Caco-2 (cell line): ENCODE results near the gene URGCP. TPM values are rescaled to one million over a fixed set of nuclear protein-coding genes. Genes with fewer than 3 reads are reported as not detected.

Experiments used
- BruUV-seq: library from RNA; stranded (reverse); fragments of 400-500 nt; replicated peaks from 2 replicates; lab custom pipeline; 2021; lab: Mats Ljungman, UMichigan
- CTCF ChIA-PET: fragments of 300-600 bp; sonication (Branson Sonifier 250); formaldehyde crosslinking; loops from one replicate; lab custom pipeline; 2022; ENCODE audit warnings: antibody characterized with exemption; lab: Charles Lee
- POLR2A ChIA-PET: fragments of 300-600 bp; sonication (Branson Sonifier 250); formaldehyde crosslinking; loops from one replicate; lab custom pipeline; 2022; ENCODE audit warnings: antibody characterized with exemption; lab: Charles Lee
- DNase-seq, 2 experiments: peaks; one replicate each; pipeline versions ENCODE4 v3.0.0 to v3.0.0-alpha.2; 2020 to 2022
- H3K27me3 ChIP-seq: replicated peaks from 2 replicates; pipeline ENCODE4 v1.6.0; 2011; ENCODE audit warnings: low read length; ENCODE audit not compliant: control insufficient read depth, insufficient read depth
- H3K36me3 ChIP-seq: 2 replicates; pipeline ENCODE4 v1.5.1; 2011; ENCODE audit warnings: low read length; ENCODE audit not compliant: control insufficient read depth, insufficient read depth
- H3K4me1 ChIP-seq: fragments of 250-450 bp; sonication (Bioruptor Pico); 2 replicates; pipeline ENCODE4 v1.5.1; 2020; ENCODE audit warnings: mild to moderate bottlenecking
- H3K4me3 ChIP-seq: 2 replicates; pipeline ENCODE4 v1.5.1; 2011; ENCODE audit warnings: low read depth, mild to moderate bottlenecking, control low read depth, low read length
- H3K9me3 ChIP-seq: fragments of 250-450 bp; sonication (Bioruptor Pico); 2 replicates; pipeline ENCODE4 v1.5.1; 2020; ENCODE audit warnings: mild to moderate bottlenecking, moderate library complexity
- H3K27ac Mint-ChIP-seq: one replicate; pipeline ENCODE4 v1.8.0; 2022; ENCODE audit warnings: mixed read lengths; ENCODE audit not compliant: unreplicated experiment
- H3K27me3 Mint-ChIP-seq: one replicate; pipeline ENCODE4 v1.8.0; 2022; ENCODE audit warnings: mixed read lengths; ENCODE audit not compliant: insufficient read depth, unreplicated experiment
- H3K36me3 Mint-ChIP-seq: one replicate; pipeline ENCODE4 v1.8.0; 2022; ENCODE audit warnings: mild to moderate bottlenecking, mixed read lengths; ENCODE audit not compliant: insufficient read depth, unreplicated experiment
- H3K4me1 Mint-ChIP-seq: one replicate; pipeline ENCODE4 v1.8.0; 2022; ENCODE audit warnings: low read depth, mixed read lengths; ENCODE audit not compliant: unreplicated experiment
- H3K4me3 Mint-ChIP-seq: one replicate; pipeline ENCODE4 v1.8.0; 2022; ENCODE audit warnings: mild to moderate bottlenecking, moderate library complexity, mixed read lengths; ENCODE audit not compliant: unreplicated experiment
- H3K9me3 Mint-ChIP-seq: one replicate; pipeline ENCODE4 v1.8.0; 2022; ENCODE audit warnings: mixed read lengths; ENCODE audit not compliant: unreplicated experiment
- CTCF ChIP-seq, 2 experiments: fragments of 200-600 bp in 1 of 2; IDR thresholded peaks; 1 replicate in 1 of 2; 2 replicates in 1 of 2; pipeline versions ENCODE4 v1.5.1 to v1.8.0; 2011 to 2022; ENCODE audit warnings: antibody characterized with exemption in 1 of 2, control low read depth in 1 of 2, inconsistent platforms in 1 of 2, low read depth in 1 of 2, low read length in 1 of 2, mild to moderate bottlenecking in 1 of 2, moderate library complexity in 1 of 2; ENCODE audit not compliant: insufficient read depth in 1 of 2, severe bottlenecking in 1 of 2, unreplicated experiment in 1 of 2
- intact Hi-C: fragments of 100-400 bp; cut with micrococcal nuclease; formaldehyde crosslinking; loops from one replicate; pipeline ENCODE4 v1.10.0; 2022; ENCODE audit not compliant: unreplicated experiment
- total RNA-seq: library from RNA; stranded (reverse); gene quantifications from 2 replicates; pipeline ENCODE4 v1.2.3, GENCODE V29; 2022

The URGCP gene
- total RNA-seq, 1 experiment from 2014 or later: 35.2 TPM

- POLR2A ChIA-PET: no interaction called here
Measured at GRCh38 chr7:43888993-43889945, 17.1 kb downstream of the URGCP start.

GRCh38 chr7:43884617-43885016 is 21.8 kb downstream of the URGCP start:
- H3K27me3 Mint-ChIP-seq: no peaks in the 10 kb centered on the region
- TF ChIP-seq CTCF (IDR thresholded peaks at IDR 0.05; ENCODE audit: insufficient read depth in 1 of 2, low read depth in 1 of 2, low read length in 1 of 2, severe bottlenecking in 1 of 2, unreplicated experiment in 1 of 2): no peak
- Histone ChIP-seq H3K27me3 (no peaks in the 10 kb centered on the region), H3K36me3 (peaks cover 3% of the 10 kb centered on the region), H3K4me1 (no peaks in the 10 kb centered on the region), H3K4me3 (no peak overlapping the region), H3K9me3 (no peaks in the 10 kb centered on the region)
- peaks cover 42% of the 10 kb centered on the region for H3K36me3 Mint-ChIP-seq
- ChIA-PET POLR2A (no interaction called here), CTCF (no interaction called here)
- DNase-seq: no peak
- H3K9me3 Mint-ChIP-seq: no peaks in the 10 kb centered on the region
- H3K4me1 Mint-ChIP-seq: no peaks in the 10 kb centered on the region
- intact Hi-C loops: no loop called here
- H3K4me3 Mint-ChIP-seq: no peak overlapping the region
- BruUV-seq: no TSS peak
- H3K27ac Mint-ChIP-seq: no peak overlapping the region

More at GRCh38 chr7:43888993-43889945, 17.1 kb downstream of the URGCP start:
- Mint-ChIP-seq H3K36me3 (peaks cover 26% of the 10 kb centered on the region), H3K27ac (no peak overlapping the region), H3K27me3 (no peaks in the 10 kb centered on the region), H3K9me3 (no peaks in the 10 kb centered on the region), H3K4me1 (peaks cover 8% of the 10 kb centered on the region), H3K4me3 (no peak overlapping the region)
- CTCF ChIA-PET: no interaction called here
- H3K4me1 ChIP-seq: peaks cover 10% of the 10 kb centered on the region
- H3K9me3 ChIP-seq: no peaks in the 10 kb centered on the region
- peaks cover 4% of the 10 kb centered on the region for H3K36me3 ChIP-seq
- H3K27me3 ChIP-seq: no peaks in the 10 kb centered on the region
- DNase-seq: no peak
- intact Hi-C loops: no loop called here
- no peak overlapping the region for H3K4me3 ChIP-seq
- no peak for TF ChIP-seq CTCF (IDR thresholded peaks at IDR 0.05; ENCODE audit: insufficient read depth in 1 of 2, low read depth in 1 of 2, low read length in 1 of 2, severe bottlenecking in 1 of 2, unreplicated experiment in 1 of 2)
- BruUV-seq: no TSS peak

- no peak for DNase-seq
- H3K9me3 ChIP-seq: no peaks in the 10 kb centered on the region
- no peak for TF ChIP-seq CTCF (IDR thresholded peaks at IDR 0.05; ENCODE audit: insufficient read depth in 1 of 2, low read depth in 1 of 2, low read length in 1 of 2, severe bottlenecking in 1 of 2, unreplicated experiment in 1 of 2)
- no peaks in the 10 kb centered on the region for H3K4me1 ChIP-seq
- H3K4me3 ChIP-seq: no peak overlapping the region
- H3K36me3 Mint-ChIP-seq: peaks cover 46% of the 10 kb centered on the region
- ChIA-PET CTCF (no interaction called here), POLR2A (no interaction called here)
- H3K9me3 Mint-ChIP-seq: no peaks in the 10 kb centered on the region
- H3K4me1 Mint-ChIP-seq: no peaks in the 10 kb centered on the region
- H3K36me3 ChIP-seq: peaks cover 3% of the 10 kb centered on the region
- intact Hi-C loops: no loop called here
- no peak overlapping the region for H3K4me3 Mint-ChIP-seq
- no peaks in the 10 kb centered on the region for H3K27me3 ChIP-seq
- no TSS peak for BruUV-seq
- H3K27ac Mint-ChIP-seq: no peak overlapping the region
- no peaks in the 10 kb centered on the region for H3K27me3 Mint-ChIP-seq
Measured at GRCh38 chr7:43884209-43884608, 22.2 kb downstream of the URGCP start.
